Fibroblast of skin of abdomen (primary cell): ENCODE data around the gene ACVR1C.

Experiments
- DNase-seq: peaks from one replicate; pipeline ENCODE4 v3.0.0-alpha.2; 2013

Gene ACVR1C

DNA sequence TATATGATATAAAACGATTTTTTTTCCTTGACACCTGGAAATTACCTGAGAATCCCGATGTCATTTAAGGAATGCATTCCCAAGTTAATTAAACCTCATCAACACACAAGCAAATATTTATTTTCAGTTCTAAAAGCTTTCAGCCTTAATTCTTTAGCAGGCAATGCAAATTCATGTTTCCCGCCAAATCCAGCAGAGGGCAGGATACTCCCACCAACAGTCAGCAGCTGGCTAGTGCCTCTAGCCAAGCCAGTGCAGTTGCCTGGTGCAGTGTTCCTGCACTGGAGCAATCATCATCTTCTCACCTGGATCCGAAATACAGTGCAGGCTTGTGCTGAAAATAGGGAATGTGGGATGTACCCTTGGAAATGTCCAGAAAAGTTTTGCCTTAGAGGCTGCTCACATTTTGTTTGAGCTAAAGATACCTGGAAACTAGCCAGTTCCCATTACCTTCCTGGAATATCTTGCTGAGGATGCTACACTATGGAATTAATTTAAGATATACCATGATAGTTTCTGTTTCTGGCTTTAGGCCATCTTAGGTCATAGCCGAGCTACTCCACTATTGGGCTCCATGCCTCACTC is 136.4 kb downstream of the ACVR1C start:
- peak; percentile 63 for DNase-seq

- no peak for DNase-seq
Observed at GRCh38 chr2:157489983-157490382, 138.7 kb downstream of the ACVR1C start.

DNA sequence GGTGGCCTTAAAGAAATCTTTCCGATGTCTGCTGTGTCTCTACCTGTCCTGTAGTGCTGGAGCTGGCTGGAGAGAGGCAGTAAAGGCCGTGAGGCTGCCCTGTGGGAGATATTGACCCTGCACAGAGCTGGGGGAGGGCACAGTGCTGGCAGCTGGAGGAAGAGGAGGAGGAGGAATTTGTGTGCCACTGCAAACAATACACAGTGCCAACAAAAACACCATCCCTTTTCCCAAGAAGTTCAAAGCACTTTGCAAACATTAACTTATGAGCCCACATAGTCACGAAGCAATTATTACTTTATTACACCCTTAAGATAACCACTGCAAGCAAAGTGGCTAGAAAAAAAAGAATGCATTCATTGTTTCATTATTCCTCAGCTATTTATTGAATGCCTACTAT is 139.8 kb downstream of the ACVR1C start:
- DNase-seq = no peak

- no peak for DNase-seq
Observed at GRCh38 chr2:157487747-157488146, 140.9 kb downstream of the ACVR1C start.

DNA sequence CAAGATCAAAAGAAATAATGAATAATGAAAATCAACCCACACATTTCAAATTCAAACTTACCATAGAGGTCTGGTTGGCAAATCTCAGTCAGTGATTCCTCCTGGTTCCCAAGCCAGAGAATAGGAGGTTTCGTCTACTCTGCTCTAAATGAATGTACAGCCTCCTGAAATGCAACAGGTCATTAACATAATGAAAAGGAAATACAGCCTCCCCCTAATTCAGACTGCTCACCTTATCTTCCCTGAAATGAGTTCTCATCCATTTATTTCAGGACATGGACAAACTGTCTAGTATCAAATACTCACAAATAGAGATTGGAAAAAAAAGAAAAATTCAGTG is 141.4 kb downstream of the ACVR1C start:
- DNase-seq = no peak

DNA sequence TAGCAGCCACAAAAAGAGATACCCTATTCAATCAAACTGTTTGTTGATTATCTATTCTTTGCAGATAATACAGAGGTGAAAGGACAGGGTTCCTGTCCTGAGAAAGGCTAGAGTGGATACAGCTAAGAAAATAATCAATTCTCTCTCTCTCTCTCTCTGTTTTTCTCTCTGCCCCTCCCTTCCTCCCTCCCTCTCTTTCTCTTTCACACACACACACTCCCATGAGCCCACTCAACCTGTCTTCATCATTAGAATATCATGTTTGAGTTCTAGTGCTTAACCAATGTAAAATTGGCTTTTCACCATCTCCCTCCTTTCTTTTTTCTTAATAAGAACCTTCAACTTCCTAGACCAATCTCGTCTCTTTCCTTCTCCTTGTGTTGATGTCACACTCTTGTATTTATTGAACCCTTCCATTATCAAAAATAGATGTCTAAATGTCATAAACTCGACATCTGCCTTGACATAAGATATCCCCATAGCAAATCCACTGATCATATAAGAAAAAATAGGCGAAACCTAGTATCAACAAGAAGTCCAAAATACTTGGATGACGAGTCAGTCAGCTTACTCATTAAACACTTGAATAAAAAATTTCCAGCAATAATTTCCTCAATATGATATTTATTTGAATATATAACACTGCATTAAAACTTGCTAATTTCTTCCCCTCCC is 141.9 kb downstream of the ACVR1C start:
- DNase-seq = peak; percentile 56

- DNase-seq = peak; percentile 43
Observed at GRCh38 chr2:157480182-157480961, 148.3 kb downstream of the ACVR1C start.

GRCh38 chr2:157479081-157480027 is 149.3 kb downstream of the ACVR1C start:
- DNase-seq = no peak

DNA sequence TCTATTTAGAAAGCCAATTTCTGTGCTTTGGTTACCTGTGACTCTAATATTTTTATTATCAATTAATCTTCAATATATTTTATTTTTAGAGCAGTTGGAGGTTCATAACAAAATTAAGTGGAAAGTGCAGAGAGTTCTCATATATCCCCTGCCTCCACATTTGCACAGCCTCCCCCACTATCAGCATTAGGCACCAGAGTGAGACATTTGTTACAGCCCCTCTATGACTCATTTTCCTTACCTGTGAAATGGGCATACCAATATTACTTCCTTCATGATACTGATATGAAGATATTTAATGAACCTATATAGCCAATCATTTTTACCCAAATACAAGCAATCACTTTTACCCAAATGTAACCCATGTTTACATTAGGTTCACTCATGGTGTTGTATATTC is 150.7 kb downstream of the ACVR1C start:
- no peak for DNase-seq

- DNase-seq = peak; percentile 23
Observed at GRCh38 chr2:157476953-157477709, 151.5 kb downstream of the ACVR1C start.
